WERI-Rb-1 (cell line): Measurements from ENCODE around the gene FBXO38.

Source experiments
- DNase-seq: peaks from one replicate; pipeline ENCODE4 v3.0.0-alpha.2; 2020
- H3K27ac ChIP-seq: fragments of 250-450 bp; sonication (Bioruptor Pico); 2 replicates; pipeline ENCODE4 v1.5.1; 2020; ENCODE audit warnings: mild to moderate bottlenecking, moderate library complexity
- H3K27me3 ChIP-seq: fragments of 250-450 bp; sonication (Bioruptor Pico); 2 replicates; pipeline ENCODE4 v1.5.1; 2021; ENCODE audit warnings: mild to moderate bottlenecking, low read depth, moderate library complexity; ENCODE audit not compliant: insufficient read depth, severe bottlenecking
- H3K36me3 ChIP-seq: fragments of 250-450 bp; sonication (Bioruptor Pico); 2 replicates; pipeline ENCODE4 v1.5.1; 2020; ENCODE audit warnings: mild to moderate bottlenecking, moderate library complexity
- H3K4me3 ChIP-seq: 2 replicates; pipeline ENCODE4 v1.5.1; 2011; ENCODE audit warnings: low read depth, mild to moderate bottlenecking, control low read depth, low read length
- H3K9me3 ChIP-seq: fragments of 250-450 bp; sonication (Bioruptor Pico); 2 replicates; pipeline ENCODE4 v1.5.1; 2021; ENCODE audit warnings: mild to moderate bottlenecking, moderate library complexity; ENCODE audit not compliant: severe bottlenecking
- CTCF ChIP-seq: IDR thresholded peaks from 2 replicates; pipeline ENCODE4 v1.5.1; 2011; ENCODE audit warnings: low read depth, mild to moderate bottlenecking, control low read depth, inconsistent platforms, low read length

Gene FBXO38

GRCh38 chr5:148436029-148436428 lies 52.3 kb downstream of the FBXO38 start:
- Histone ChIP-seq H3K4me3 (no peak overlapping the region), H3K27ac (no peak overlapping the region), H3K36me3 (peaks cover 23% of the 10 kb centered on the region), H3K9me3 (no peaks in the 10 kb centered on the region), H3K27me3 (no peaks in the 10 kb centered on the region)
- no peak for TF ChIP-seq CTCF
- DNase-seq: no peak

- Histone ChIP-seq H3K4me3 (no peak overlapping the region), H3K9me3 (no peaks in the 10 kb centered on the region), H3K27ac (no peak overlapping the region), H3K27me3 (no peaks in the 10 kb centered on the region), H3K36me3 (peaks cover 23% of the 10 kb centered on the region)
- no peak for DNase-seq
- no peak for TF ChIP-seq CTCF
Observed at GRCh38 chr5:148437249-148437648, 53.5 kb downstream of the FBXO38 start.

GRCh38 chr5:148438933-148439332 lies 55.2 kb downstream of the FBXO38 start:
- Histone ChIP-seq H3K27me3 (no peaks in the 10 kb centered on the region), H3K9me3 (no peaks in the 10 kb centered on the region), H3K36me3 (peaks cover 13% of the 10 kb centered on the region), H3K4me3 (no peak overlapping the region), H3K27ac (no peak overlapping the region)
- no peak for TF ChIP-seq CTCF
- no peak for DNase-seq

GRCh38 chr5:148443241-148443640 lies 59.5 kb downstream of the FBXO38 start:
- Histone ChIP-seq H3K27me3 (no peaks in the 10 kb centered on the region), H3K4me3 (no peak overlapping the region), H3K9me3 (no peaks in the 10 kb centered on the region), H3K36me3 (peaks cover 11% of the 10 kb centered on the region), H3K27ac (no peak overlapping the region)
- no peak for DNase-seq
- no peak for TF ChIP-seq CTCF

- peak; percentile 53 for TF ChIP-seq CTCF
- Histone ChIP-seq H3K9me3 (no peaks in the 10 kb centered on the region), H3K27ac (no peak overlapping the region), H3K36me3 (peaks cover 11% of the 10 kb centered on the region), H3K4me3 (no peak overlapping the region), H3K27me3 (no peaks in the 10 kb centered on the region)
- peak; percentile 25 for DNase-seq
Observed at GRCh38 chr5:148443998-148444397, 60.2 kb downstream of the FBXO38 start.

GRCh38 chr5:148445578-148445977 lies 61.8 kb downstream of the FBXO38 start:
- no peak for TF ChIP-seq CTCF
- H3K36me3 ChIP-seq: peaks cover 6% of the 10 kb centered on the region
- H3K27me3 ChIP-seq: no peaks in the 10 kb centered on the region
- H3K9me3 ChIP-seq: no peaks in the 10 kb centered on the region
- H3K27ac ChIP-seq: no peak overlapping the region
- no peak for DNase-seq
- no peak overlapping the region for H3K4me3 ChIP-seq
